22Rv1 (cell line): ENCODE data around the gene SUN2.
A peak's percentile ranks its signal among the peaks of the same experiment; 100 is the strongest.

Experiments used
- H3K27ac ChIP-seq: fragments of 450-650 bp; 2 replicates; pipeline ENCODE4 v1.5.1; 2017
- CTCF ChIP-seq: fragments of 450-650 bp; IDR thresholded peaks from 2 replicates; pipeline ENCODE4 v1.5.1; 2017; ENCODE audit warnings: mild to moderate bottlenecking
- ZFX ChIP-seq: fragments of 450-650 bp; IDR thresholded peaks from 2 replicates; pipeline ENCODE4 v1.6.1; 2017; ENCODE audit warnings: antibody characterized with exemption, borderline replicate concordance

The SUN2 gene

GRCh38 chr22:38697425-38698089 lies 58.2 kb downstream of the SUN2 start:
- H3K27ac ChIP-seq, result peak overlapping the region; percentile 39
- TF ChIP-seq CTCF (no peak), ZFX (no peak)

- peak overlapping the region; percentile 39 for H3K27ac ChIP-seq
- no peak for TF ChIP-seq ZFX
- no peak for TF ChIP-seq CTCF
These were observed 59.0 kb downstream of the SUN2 start for GRCh38 chr22:38696606-38697424.

GRCh38 chr22:38694940-38695339 lies 60.9 kb downstream of the SUN2 start:
- TF ChIP-seq CTCF (no peak), ZFX (no peak)
- peak overlapping the region; percentile 47 for H3K27ac ChIP-seq

GRCh38 chr22:38694049-38694448 lies 61.7 kb downstream of the SUN2 start:
- peak overlapping the region; percentile 47; the same call in 1 of the 2 replicates for H3K27ac ChIP-seq

GRCh38 chr22:38689651-38690050 lies 66.1 kb downstream of the SUN2 start:
- no peak overlapping the region for H3K27ac ChIP-seq
- TF ChIP-seq ZFX (no peak), CTCF (no peak)

More at GRCh38 chr22:38694049-38694448, 61.7 kb downstream of the SUN2 start:
- TF ChIP-seq ZFX, result no peak
- no peak for TF ChIP-seq CTCF

- no peak for TF ChIP-seq CTCF
- no peak for TF ChIP-seq ZFX
- no peak overlapping the region for H3K27ac ChIP-seq
These were observed 70.0 kb downstream of the SUN2 start for GRCh38 chr22:38685761-38686160.

- TF ChIP-seq CTCF (no peak), ZFX (no peak)
- H3K27ac ChIP-seq, result no peak overlapping the region
These were observed 70.9 kb downstream of the SUN2 start for GRCh38 chr22:38684895-38685294.
